Kidney epithelial cell (primary cell): ENCODE measurements around the gene SCTR. TPM values are rescaled to one million over a fixed set of nuclear protein-coding genes. Genes with fewer than 3 reads are reported as not detected.
A peak's percentile ranks its signal among the peaks of the same experiment; 100 is the strongest.

ENCODE experiments used
- DNase-seq: peaks from one replicate; pipeline ENCODE4 v3.0.0-alpha.2; 2010; ENCODE audit warnings: low read depth
- H3K27me3 ChIP-seq: 2 replicates; pipeline ENCODE4 v1.6.0; 2011; ENCODE audit warnings: low read length; ENCODE audit not compliant: control insufficient read depth, insufficient read depth
- H3K36me3 ChIP-seq: 2 replicates; pipeline ENCODE4 v1.5.1; 2011; ENCODE audit warnings: low read length; ENCODE audit not compliant: control insufficient read depth, insufficient read depth
- H3K4me3 ChIP-seq: 2 replicates; pipeline ENCODE4 v1.5.1; 2011; ENCODE audit warnings: low read depth, mild to moderate bottlenecking, control low read depth, low read length
- total RNA-seq: library from RNA; depleted of rRNA; stranded (reverse); fragments of >200 nt; gene quantifications from 2 replicates; pipeline ENCODE4 v1.2.3, GENCODE V29; 2015
- TF ChIP-seq, protein P1 (sequence below): IDR thresholded peaks from 2 replicates; pipeline ENCODE4 v1.5.1; 2011; ENCODE audit warnings: mild to moderate bottlenecking, moderate library complexity, low read length, control low read depth, inconsistent platforms; ENCODE audit not compliant: insufficient read depth, poor library complexity, severe bottlenecking

The SCTR gene
- total RNA-seq, 1 donor from 2014 or later = not detected

DNA sequence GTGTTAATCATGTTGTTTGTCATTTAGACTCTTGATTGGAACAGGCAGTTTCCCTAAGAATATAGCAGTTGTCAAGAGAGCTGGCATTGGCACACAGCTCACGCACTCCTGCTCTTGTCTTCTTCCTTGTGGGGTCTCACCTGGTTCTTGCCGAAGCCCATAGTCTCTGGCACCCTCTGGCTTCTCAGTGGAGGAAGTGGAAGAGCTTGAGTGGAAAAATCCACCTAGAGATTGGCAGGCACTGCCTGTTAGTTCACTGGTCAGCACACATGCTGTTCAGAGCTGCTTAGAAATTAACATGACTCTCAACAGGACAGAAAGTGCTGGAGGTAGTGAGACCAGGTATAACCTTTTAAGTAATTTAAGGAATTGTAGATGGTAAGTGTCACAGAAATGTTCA lies 28.3 kb downstream of the SCTR start:
- TF ChIP-seq, protein P1, sequence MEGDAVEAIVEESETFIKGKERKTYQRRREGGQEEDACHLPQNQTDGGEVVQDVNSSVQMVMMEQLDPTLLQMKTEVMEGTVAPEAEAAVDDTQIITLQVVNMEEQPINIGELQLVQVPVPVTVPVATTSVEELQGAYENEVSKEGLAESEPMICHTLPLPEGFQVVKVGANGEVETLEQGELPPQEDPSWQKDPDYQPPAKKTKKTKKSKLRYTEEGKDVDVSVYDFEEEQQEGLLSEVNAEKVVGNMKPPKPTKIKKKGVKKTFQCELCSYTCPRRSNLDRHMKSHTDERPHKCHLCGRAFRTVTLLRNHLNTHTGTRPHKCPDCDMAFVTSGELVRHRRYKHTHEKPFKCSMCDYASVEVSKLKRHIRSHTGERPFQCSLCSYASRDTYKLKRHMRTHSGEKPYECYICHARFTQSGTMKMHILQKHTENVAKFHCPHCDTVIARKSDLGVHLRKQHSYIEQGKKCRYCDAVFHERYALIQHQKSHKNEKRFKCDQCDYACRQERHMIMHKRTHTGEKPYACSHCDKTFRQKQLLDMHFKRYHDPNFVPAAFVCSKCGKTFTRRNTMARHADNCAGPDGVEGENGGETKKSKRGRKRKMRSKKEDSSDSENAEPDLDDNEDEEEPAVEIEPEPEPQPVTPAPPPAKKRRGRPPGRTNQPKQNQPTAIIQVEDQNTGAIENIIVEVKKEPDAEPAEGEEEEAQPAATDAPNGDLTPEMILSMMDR = peak; percentile 12
- no peak for DNase-seq
- Histone ChIP-seq H3K27me3 (no peaks in the 10 kb centered on the region), H3K4me3 (no peak overlapping the region), H3K36me3 (no peaks in the 10 kb centered on the region)

DNA sequence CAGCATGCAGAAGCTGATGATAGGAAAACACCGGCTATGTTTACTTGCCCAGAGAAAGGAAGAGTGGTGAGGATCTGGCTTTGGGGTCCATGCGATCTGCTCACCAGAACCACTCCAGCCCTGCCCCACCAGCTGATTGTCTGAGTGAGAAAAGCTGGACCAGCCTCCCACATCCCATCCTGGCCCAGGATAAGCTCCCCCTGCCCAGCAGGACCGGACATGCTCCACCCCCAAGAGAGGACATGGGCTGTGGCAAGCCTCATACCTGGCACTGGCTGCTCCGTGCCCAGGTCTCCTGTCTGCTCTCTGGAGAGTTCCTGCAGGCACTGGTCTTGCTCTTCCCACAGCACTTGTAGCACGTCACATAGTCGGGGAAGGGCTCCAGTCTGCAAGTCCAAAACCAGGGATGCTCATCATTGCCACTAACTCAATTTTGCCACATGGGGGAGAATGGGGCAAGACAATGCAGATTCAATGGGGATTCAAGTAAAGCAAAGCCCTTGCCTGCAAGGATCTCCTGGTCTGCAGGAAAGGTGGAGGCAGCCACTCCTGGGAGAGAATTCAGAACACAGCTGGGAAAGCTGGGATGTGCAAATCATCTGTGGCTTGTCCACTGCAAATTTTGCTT lies 30.0 kb downstream of the SCTR start:
- Histone ChIP-seq H3K27me3 (no peaks in the 10 kb centered on the region), H3K4me3 (no peak overlapping the region), H3K36me3 (no peaks in the 10 kb centered on the region)
- TF ChIP-seq, protein P1 = no peak
- DNase-seq = no peak

DNA sequence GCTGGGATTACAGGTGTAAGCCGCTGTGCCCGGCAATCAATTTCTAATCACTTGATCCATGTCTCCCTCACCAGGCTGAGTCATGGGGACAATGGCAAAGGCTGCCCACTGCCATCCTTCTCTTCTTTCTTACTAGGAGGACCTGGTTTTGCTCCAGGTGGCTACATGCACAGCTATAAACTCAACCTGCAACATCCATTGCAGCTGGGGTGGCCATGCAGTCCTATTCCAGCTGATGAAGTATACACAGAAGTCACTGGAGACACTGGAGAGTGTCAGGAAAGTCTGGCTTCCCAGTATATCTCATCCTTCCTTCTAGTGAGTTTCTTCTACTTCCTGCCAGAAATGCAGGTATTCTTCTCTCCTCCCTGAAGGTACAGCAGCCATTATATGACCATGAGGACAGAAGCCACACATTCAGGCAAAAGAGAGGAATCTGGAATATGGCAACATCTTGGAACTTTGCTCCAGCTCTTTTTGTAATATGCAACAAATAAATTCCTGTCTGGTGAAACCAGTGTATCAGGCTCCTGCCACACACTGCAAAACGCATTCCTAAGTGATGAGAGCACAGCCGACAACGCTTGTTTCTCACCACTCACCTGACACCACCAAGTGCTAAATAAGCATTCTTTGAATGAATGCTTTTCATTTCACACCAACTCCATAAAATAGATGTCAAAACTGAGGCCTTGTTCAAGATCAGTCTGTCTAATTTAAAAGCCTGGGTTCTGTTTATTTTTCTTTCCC lies 32.3 kb downstream of the SCTR start:
- H3K27me3 ChIP-seq = no peaks in the 10 kb centered on the region
- TF ChIP-seq, protein P1 = no peak
- H3K36me3 ChIP-seq = no peaks in the 10 kb centered on the region
- DNase-seq = peak; percentile 93
- no peak overlapping the region for H3K4me3 ChIP-seq

DNA sequence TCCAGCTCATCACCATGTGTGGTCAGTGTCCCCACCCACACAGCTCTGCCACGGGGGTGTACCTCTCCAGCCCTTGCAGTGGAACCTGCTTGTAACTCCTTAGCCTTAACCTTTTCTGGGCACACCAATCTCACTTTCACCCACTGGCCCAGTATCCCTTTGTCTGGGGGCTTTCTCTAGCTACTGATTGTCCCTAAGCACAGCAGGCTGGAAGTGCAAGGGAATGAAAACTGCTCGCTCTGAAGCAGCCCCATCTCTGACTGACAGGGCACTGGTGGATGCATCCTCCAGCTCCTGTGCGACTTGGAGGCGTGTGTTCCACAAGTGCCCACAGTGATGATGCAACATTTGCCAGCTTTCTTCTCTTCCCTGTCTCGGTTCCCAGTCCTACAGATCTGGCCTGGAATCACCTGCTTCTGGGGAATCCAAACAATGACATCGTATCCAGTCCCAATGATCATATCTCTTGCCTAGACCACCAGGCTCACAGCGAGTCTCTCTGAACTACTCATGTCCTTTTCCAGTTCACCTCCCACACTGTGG lies 33.6 kb downstream of the SCTR start:
- no peak for DNase-seq
- H3K27me3 ChIP-seq = no peaks in the 10 kb centered on the region
- TF ChIP-seq, protein P1 = no peak
- H3K4me3 ChIP-seq = no peak overlapping the region
- no peaks in the 10 kb centered on the region for H3K36me3 ChIP-seq

DNA sequence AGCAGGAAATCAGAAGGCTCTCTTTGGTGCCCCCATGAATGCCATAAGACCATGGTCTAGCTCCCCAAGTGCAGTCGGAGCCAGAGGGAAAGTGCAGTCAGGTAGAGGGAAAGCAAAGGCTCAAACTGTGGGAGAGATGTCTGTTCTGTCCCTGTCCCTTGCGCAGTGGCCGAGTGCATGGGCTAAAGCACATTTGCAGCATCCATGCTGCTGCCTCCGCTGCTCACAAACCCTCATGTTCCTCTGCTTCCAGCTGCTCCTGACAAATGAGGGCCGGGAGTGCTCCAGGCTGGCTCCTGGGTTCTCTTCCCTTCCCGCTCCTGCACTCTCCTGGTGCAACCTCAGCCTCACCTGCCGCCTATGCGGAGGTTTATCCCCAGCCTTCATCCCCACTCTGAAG lies 34.2 kb downstream of the SCTR start:
- TF ChIP-seq, protein P1 = no peak
- Histone ChIP-seq H3K27me3 (no peaks in the 10 kb centered on the region), H3K36me3 (no peaks in the 10 kb centered on the region), H3K4me3 (no peak overlapping the region)
- no peak for DNase-seq
